NT2/D1 (cell line): Measurements from ENCODE around the gene BTBD2.

Experiments
- YY1 ChIP-seq: IDR thresholded peaks from 2 replicates; pipeline ENCODE4 v1.6.1; 2011; ENCODE audit not compliant: insufficient read length, insufficient read depth
- ZNF274 ChIP-seq: IDR thresholded peaks from 2 replicates; pipeline ENCODE4 v1.6.1; 2011; ENCODE audit warnings: mild to moderate bottlenecking, low read depth, low read length

DNA sequence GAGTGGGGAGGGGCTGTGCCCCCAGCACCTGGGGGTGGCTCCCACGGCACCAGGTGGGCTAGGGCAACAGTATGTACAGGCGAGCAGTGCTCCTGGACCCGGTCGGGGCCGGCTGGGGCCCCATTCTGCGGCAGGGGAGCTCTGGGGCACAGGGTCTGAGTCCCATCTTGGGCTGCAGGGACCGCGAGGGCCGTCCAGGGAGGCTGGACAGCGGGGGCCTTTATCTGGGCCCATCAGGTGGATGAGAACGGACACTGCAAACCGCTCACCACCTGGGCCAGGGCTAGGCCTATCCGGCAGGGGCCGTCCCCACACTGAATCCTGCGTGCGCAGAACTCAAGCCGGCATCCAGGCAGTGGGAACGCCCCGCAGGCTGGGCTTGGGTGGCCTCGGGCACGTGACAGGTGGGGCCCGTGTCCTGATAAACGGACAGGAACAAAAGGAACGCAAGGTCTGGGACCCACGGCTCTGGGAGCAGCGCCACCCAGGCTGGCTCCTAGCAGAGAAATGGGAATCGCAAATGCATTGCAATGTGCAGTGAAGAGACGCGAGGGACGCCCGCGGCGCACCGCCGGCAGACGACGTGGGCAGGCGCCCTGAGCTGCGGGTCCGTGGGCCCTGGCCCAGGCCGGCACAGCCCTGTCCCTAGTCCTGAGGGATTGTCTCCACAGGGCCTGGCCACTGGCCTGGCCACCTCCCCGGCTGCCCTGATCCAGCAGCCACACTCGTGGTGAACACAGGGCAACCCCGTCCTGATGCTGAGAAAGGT is 29.7 kb downstream of the BTBD2 start:
- TF ChIP-seq ZNF274 (no peak), YY1 (no peak)
